Endothelial cell of umbilical vein (primary cell): ENCODE data around the gene ZNF385B.

Source experiments
- EZH2 ChIP-seq: IDR thresholded peaks from 2 replicates; pipeline ENCODE4 v1.6.1; 2012; ENCODE audit warnings: borderline replicate concordance, low read depth, mild to moderate bottlenecking, moderate library complexity, low read length, inconsistent platforms; ENCODE audit not compliant: severe bottlenecking
- JUN ChIP-seq: IDR thresholded peaks from 2 replicates; pipeline ENCODE4 v1.6.1; 2011; ENCODE audit warnings: borderline replicate concordance, low read depth; ENCODE audit not compliant: insufficient read length, insufficient read depth
- POLR2AphosphoS5 ChIP-seq: IDR thresholded peaks from 2 replicates; pipeline ENCODE4 v1.6.1; 2012; ENCODE audit warnings: low read depth, mild to moderate bottlenecking, control low read depth, low read length, moderate library complexity; ENCODE audit not compliant: insufficient read depth
- TF ChIP-seq, protein P1 (sequence below): IDR thresholded peaks from 2 replicates; pipeline ENCODE4 v1.6.1; 2011; ENCODE audit not compliant: insufficient read depth, insufficient read length
- TF ChIP-seq, protein P2 (sequence below), 2 donors: IDR thresholded peaks; 1 replicate in 1 of 2; 2 replicates in 1 of 2; pipeline ENCODE4 v1.5.1; 2011; ENCODE audit warnings: low read length in 2 of 2, mild to moderate bottlenecking in 2 of 2, moderate library complexity in 2 of 2, control low read depth in 1 of 2, inconsistent platforms in 1 of 2, low read depth in 1 of 2; ENCODE audit not compliant: insufficient read depth in 1 of 2; ENCODE audit errors: extremely low read depth in 1 of 2

DNA sequence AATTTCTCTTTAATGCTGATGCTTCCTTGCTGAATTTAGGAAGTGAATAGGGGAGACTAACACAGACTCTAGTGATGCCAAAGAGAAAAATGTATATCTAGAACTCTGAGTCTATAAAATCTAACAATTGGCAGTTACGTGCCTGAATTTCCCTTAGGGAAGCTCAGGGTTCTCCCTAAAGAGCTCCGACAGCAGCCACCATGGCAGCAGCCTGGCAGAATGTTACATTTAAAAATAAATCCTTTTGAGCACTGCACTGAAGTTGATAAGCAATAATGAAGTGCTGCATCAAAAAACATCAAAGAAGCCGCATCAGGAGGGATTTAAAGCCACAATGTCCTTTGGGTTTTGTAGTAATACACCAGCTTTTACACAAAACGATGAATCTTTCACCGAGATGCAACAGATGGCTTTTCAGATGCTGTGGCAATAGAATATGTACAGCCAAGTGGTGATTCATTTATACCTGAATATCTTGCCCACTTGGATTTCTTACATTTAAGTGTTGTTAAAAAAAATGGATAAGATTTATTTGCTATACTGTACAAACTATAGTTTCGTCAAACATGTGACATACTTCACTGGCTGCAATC lies 305.6 kb downstream of the ZNF385B start:
- TF ChIP-seq, protein P1, sequence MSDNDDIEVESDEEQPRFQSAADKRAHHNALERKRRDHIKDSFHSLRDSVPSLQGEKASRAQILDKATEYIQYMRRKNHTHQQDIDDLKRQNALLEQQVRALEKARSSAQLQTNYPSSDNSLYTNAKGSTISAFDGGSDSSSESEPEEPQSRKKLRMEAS: no peak
- TF ChIP-seq JUN: no peak
- no peak for TF ChIP-seq POLR2AphosphoS5
- TF ChIP-seq, protein P2, sequence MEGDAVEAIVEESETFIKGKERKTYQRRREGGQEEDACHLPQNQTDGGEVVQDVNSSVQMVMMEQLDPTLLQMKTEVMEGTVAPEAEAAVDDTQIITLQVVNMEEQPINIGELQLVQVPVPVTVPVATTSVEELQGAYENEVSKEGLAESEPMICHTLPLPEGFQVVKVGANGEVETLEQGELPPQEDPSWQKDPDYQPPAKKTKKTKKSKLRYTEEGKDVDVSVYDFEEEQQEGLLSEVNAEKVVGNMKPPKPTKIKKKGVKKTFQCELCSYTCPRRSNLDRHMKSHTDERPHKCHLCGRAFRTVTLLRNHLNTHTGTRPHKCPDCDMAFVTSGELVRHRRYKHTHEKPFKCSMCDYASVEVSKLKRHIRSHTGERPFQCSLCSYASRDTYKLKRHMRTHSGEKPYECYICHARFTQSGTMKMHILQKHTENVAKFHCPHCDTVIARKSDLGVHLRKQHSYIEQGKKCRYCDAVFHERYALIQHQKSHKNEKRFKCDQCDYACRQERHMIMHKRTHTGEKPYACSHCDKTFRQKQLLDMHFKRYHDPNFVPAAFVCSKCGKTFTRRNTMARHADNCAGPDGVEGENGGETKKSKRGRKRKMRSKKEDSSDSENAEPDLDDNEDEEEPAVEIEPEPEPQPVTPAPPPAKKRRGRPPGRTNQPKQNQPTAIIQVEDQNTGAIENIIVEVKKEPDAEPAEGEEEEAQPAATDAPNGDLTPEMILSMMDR (IDR thresholded peaks at IDR 0.05; ENCODE audit: extremely low read depth in 1 of 2, insufficient read depth in 1 of 2, low read depth in 1 of 2, low read length in 2 of 2): no peak
- no peak for TF ChIP-seq EZH2
